ENCODE data around the gene PTPRN2.

PTPRN2 gene

GRCh38 chr7:157979636-157980340 lies 607.8 kb downstream of the PTPRN2 start:
- no peak for FAIRE-seq

GRCh38 chr7:157978766-157979165 lies 608.9 kb downstream of the PTPRN2 start:
- FAIRE-seq, result no peak

GRCh38 chr7:157977717-157978496 lies 609.7 kb downstream of the PTPRN2 start:
- FAIRE-seq, result no peak

- FAIRE-seq, result no peak
Measured at GRCh38 chr7:157977306-157977705, 610.3 kb downstream of the PTPRN2 start.

- no peak for FAIRE-seq
Measured at GRCh38 chr7:157976406-157976805, 611.2 kb downstream of the PTPRN2 start.

DNA sequence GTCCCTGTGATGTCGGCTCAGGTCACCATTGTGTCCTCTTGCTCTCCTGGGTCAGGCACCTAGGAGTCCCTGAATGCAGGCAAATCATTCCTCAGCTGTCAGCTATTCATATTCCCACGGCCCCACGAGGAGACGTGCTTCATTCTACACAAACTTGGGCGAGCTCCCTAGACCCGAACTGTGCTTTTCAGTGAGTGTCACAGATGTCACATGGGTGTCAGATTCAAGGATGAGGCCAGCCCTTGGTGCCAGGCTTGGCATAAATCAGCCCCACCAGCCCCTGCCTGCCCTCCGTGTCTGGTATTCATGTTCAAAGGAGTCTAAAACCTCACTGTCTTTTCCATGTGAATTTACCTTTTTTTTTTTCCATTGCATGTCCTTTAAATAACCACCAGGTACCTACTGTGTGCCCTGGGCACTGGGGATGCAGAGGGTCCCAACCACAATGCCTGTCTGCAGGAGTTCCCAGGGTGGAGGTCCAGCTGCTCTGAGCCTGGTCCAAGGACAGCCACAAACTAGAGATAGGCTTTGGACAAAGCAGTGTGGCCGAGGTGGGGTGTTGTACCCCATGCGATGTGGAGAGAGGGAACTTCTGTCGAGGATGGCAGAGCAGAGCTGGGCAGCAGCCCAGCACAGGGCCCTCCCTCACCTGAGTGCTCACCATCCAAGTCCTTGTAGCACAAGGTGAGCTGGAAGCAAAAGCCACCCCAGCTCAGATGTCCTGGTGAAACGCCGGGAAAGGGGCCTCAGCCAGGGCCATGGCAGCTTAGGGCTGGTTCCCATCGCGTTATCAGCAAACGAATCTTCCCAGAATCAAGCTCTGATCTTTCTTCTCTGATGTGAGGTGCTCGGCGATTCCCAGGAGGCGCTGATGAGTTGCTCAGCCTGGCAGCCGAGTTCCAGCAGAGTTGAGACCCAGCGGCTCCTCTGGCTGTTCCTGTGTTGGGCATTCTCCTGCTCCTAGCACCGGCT lies 611.9 kb downstream of the PTPRN2 start:
- no peak for FAIRE-seq

DNA sequence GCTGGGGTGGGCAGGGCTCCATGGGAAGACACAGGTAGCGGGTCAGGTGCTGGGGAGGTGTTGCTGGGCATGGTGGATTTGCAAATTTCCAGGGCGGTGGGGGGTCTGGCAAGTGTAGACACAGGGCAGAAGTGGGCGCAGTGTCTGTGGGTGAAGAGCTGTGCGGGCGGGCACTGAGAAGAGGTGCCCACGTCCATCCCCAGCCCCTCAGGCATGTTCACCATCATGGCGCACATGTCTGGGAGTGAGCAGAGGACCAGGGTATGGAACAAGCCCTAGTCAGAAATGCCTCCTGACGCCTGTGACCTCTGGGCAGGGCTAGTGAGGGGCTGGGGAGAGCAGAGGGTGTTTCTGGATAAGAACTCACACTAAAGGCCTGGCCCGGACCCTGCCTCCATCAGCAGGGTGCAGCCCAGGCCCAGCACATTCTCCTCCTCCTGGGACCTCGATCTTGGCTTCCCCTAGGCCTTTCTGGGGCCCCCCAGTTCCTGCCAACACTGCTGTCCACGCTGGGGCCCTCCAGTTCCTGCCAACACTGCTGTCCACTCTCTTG lies 612.9 kb downstream of the PTPRN2 start:
- FAIRE-seq, result no peak

GRCh38 chr7:157973971-157974677 lies 613.5 kb downstream of the PTPRN2 start:
- no peak for FAIRE-seq

DNA sequence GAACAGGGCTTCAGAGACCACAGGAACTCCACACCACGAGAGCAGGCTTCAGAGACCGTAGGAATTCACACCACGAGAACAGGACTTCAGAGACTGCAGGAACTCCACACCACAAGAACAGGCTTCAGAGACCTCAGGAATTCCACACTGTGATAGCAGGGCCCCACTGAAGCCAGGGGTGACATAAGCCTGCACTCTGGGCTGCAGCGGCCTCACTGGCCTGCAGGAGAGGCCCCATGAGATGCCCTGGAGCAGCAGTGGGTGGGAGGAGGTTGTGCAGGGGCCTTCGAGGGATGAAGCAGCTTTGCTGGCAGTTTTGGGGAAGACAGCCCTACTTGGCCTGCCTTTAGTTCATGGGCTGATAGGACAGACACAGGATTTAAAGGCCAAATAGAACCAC lies 614.7 kb downstream of the PTPRN2 start:
- no peak for FAIRE-seq

DNA sequence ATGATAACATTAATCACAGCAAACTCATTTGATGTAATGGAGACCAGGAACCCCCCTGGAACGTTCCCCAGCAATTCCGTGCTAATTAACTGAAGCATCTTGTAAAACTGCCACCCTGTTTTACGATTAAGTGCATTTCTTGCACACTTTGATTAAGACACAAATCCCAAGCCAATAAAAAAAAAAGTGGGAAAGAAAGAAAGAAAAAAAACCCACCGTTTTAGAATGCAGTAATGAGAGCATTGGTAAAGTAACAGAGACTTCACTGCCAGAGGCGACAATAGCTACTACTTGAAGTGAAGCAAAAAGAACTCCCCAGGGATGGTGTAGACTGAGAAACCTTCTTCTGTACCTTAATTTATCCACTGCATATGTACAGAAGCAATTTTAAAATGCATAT lies 616.1 kb downstream of the PTPRN2 start:
- FAIRE-seq, result no peak

DNA sequence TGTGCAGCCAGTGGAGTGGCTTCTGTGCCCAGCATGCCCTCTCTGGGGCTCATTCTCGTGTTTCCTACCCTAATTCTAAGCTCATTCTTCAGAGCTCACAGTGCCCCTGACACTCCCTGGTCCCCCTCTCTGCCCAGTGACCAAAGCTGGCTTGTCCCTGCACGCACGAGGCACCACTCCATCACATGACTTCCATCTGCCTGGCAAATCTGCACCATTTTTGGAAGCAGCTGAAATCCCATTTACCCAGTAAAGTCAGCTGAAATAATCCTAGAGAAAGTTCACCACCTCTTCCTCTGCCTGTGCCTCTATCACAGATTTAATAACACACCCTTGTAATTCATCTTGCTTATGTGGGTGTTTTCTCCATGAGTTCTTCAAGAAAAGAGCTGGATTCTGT lies 616.9 kb downstream of the PTPRN2 start:
- FAIRE-seq, result no peak

- no peak for FAIRE-seq
Measured at GRCh38 chr7:157969995-157970394, 617.6 kb downstream of the PTPRN2 start.

GRCh38 chr7:157966490-157966889 lies 621.1 kb downstream of the PTPRN2 start:
- FAIRE-seq, result no peak

DNA sequence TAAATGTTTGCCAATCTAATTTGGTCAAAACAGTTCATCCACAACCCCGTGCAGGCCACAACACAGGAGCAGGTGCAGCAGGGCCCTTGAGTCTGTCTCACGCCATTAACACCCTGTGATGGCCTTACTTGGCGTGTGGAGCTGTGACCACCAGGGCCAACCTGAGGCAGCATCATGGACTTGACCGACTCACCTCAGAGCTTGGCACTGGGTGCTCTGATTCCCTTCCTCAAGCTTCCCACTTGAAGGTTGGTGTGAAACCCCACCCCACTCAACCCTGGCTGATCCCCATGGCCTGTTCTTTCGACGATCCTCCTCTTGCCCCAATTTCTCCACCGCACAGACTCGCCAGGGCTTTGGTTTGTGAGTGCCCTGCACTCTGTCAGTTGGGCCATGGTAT lies 623.1 kb downstream of the PTPRN2 start:
- FAIRE-seq, result no peak

DNA sequence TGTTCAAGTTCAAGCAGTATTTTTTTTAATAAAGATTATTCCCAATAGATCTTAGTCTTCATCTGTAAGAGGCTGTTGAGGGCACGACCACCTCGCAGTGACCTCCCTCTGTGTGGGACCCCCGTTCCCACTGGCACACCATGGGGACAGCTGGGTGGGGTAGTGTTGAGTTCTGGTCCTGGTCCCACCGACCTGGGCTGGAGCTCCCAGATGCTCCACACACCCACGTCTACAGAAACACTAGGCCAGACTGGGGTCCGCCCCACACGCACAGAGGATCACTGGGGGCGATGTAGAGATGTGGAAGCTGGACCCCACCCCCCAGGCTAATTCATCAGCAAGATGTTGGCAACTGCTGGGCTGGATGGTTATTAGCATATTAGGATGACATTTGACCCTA lies 623.6 kb downstream of the PTPRN2 start:
- no peak for FAIRE-seq

- FAIRE-seq, result no peak
Measured at GRCh38 chr7:157963526-157963925, 624.1 kb downstream of the PTPRN2 start.

- FAIRE-seq, result no peak
Measured at GRCh38 chr7:157962458-157963306, 624.9 kb downstream of the PTPRN2 start.

DNA sequence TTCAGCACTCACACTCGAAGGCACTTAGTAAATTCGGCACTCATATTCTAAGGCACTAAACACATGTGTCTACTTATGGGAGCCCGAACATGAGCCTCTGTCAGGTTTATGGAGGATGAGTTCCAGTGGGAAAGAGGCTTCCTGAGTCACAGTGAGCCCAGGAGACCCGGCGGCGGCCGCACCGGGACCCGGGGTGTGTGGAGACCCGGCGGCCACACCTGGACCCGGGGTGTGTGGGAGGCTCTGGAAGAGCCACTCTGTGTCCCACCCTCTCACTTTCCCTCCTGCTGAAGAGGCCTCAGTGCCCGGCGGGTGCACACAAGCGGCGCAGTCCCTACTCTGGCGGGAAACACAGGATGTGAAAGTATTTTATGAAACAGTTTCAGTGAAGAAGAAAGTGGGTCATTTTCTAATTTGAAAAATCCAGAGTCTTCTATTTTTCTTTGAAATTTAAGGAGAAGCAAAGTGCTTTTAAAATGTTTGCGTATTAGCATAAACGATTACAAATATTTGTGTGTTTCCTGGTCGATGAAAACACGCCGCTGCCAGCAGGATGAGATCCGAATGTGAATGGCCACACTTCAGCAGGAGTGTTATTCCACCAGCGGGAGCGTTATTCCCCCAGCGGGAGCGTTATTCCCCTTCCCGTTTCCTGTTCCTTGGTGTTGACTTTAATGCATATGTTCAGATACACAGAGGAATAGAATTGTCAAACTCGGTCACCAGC lies 625.7 kb downstream of the PTPRN2 start:
- no peak for FAIRE-seq

DNA sequence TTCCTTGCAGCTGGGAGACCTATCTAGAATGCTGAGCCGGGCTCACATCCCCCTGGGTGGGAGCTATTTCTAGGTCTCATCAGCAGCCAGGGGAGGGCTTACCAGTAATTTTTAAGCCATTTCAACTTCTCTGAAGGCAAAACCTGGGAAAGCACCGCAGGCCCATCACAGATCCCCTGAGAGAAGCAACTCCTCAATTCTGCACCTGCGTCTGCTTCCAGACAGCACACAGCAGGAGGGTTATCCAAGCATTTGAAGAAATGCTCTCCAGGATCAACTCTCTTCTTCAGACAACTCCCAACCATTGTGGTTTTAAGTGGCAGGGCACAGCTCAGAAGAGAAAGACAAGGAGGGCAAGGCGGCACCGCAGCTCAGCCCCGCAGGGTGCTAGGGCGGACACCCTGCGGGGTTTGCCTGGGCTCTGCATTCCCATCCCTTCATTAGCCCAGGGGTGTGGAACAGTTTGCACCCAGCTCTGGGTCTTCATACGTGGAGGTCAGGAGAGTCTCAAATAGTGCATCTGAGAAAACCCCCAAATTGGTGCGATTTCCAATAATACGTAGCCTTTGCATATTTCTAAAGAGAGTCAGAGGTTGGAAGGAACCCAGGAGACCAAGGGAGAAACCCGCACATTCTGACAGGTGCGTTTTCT lies 632.1 kb downstream of the PTPRN2 start:
- no peak for FAIRE-seq

GRCh38 chr7:157954901-157955300 lies 632.7 kb downstream of the PTPRN2 start:
- FAIRE-seq, result no peak

All from islet of Langerhans (tissue), 1 donor.